A549 (cell line): ENCODE measurements around the gene SYNC. TPM values are rescaled to one million over a fixed set of nuclear protein-coding genes. Genes with fewer than 3 reads are reported as not detected.
A peak's percentile ranks its signal among the peaks of the same experiment; 100 is the strongest.

Experiments
- ATAC-seq, 2 experiments: fragments of 200-7000 bp in 1 of 2; fragments of >200 bp in 1 of 2; cut with Nextera tagmentation in 1 of 2; cut with Tn5 transposase in 1 of 2; 3 replicates each; pipeline versions ENCODE4 v1.8.0 to v1.9.1; 2018 to 2020; ENCODE audit warnings: mild to moderate bottlenecking in 1 of 2, moderate library complexity in 1 of 2
- CTCF ChIA-PET: fragments of 300-600 bp; sonication (Branson Sonifier 250); formaldehyde crosslinking; extraction: SDS; loops from one replicate; lab custom pipeline; 2021; ENCODE audit warnings: antibody characterized with exemption, inconsistent platforms; lab: Yijun Ruan, JAX
- POLR2A ChIA-PET: fragments of 350-600 bp; formaldehyde crosslinking; extraction: SDS; loops from one replicate; lab custom pipeline; 2021; ENCODE audit warnings: antibody characterized with exemption, inconsistent platforms; lab: Yijun Ruan, JAX
- DNase-seq, 2 experiments: peaks; one replicate each; pipeline versions ENCODE4 v3.0.0 to v3.0.0-alpha.2; 2011 to 2016; ENCODE audit warnings: low read depth in 1 of 2, low spot score in 1 of 2
- FAIRE-seq: peaks from 2 replicates; lab custom pipeline; 2011; peaks lifted over from hg19 to GRCh38; lab: Jason Lieb, UNC
- H3K27ac ChIP-seq, 2 experiments: fragments of >200 bp; sonication (Bioruptor Twin); formaldehyde crosslinking; 3 replicates each; pipeline ENCODE4 v1.5.1; 2016 to 2017
- H3K4me1 ChIP-seq: fragments of >200 bp; sonication (Bioruptor Twin); formaldehyde crosslinking; 3 replicates; pipeline ENCODE4 v1.6.1; 2016
- H3K4me2 ChIP-seq: fragments of >200 bp; sonication (Bioruptor Twin); formaldehyde crosslinking; 3 replicates; pipeline ENCODE4 v1.6.1; 2016
- H3K4me3 ChIP-seq: fragments of >200 bp; sonication (Bioruptor Twin); formaldehyde crosslinking; 3 replicates; pipeline ENCODE4 v1.5.1; 2016
- H3K9me3 ChIP-seq: fragments of >200 bp; sonication (Bioruptor Twin); formaldehyde crosslinking; 3 replicates; pipeline ENCODE4 v1.6.1; 2016
- ATOH8 ChIP-seq: fragments of 250-450 bp; sonication (Bioruptor Pico); IDR thresholded peaks from 2 replicates; pipeline ENCODE4 v1.5.0; 2020; ENCODE audit warnings: low read depth, mild to moderate bottlenecking, moderate library complexity
- CBX2 ChIP-seq: fragments of 200-600 bp; sonication (generic); IDR thresholded peaks from 2 replicates; pipeline ENCODE4 v1.6.1; 2016; ENCODE audit warnings: low read depth, mild to moderate bottlenecking, borderline replicate concordance
- CTCF ChIP-seq: fragments of >200 bp; sonication (Bioruptor Twin); formaldehyde crosslinking; IDR thresholded peaks from 3 replicates; pipeline ENCODE4 v1.5.1; 2016
- EP300 ChIP-seq, 2 experiments: fragments of >200 bp; sonication (Bioruptor Twin); formaldehyde crosslinking; IDR thresholded peaks; 2 replicates in 1 of 2; 3 replicates in 1 of 2; pipeline ENCODE4 v1.6.1; 2016 to 2017
- ESRRA ChIP-seq: fragments of 150-350 bp; IDR thresholded peaks from 2 replicates; pipeline ENCODE4 v1.6.1; 2014; ENCODE audit warnings: mild to moderate bottlenecking, low read length, borderline replicate concordance
- FOSB ChIP-seq: fragments of 250-450 bp; sonication (Bioruptor Pico); IDR thresholded peaks from 2 replicates; pipeline ENCODE4 v1.5.0; 2020; ENCODE audit warnings: mild to moderate bottlenecking, moderate library complexity
- HDAC2 ChIP-seq: fragments of 200-600 bp; sonication (generic); IDR thresholded peaks from 2 replicates; pipeline ENCODE4 v1.6.1; 2016
- HES2 ChIP-seq: fragments of >200 bp; sonication (Bioruptor Twin); formaldehyde crosslinking; IDR thresholded peaks from 2 replicates; pipeline ENCODE4 v1.6.1; 2016
- HOXB13 ChIP-seq: fragments of 250-450 bp; sonication (Bioruptor Pico); IDR thresholded peaks from 2 replicates; pipeline ENCODE4 v1.5.0; 2020; ENCODE audit warnings: low read depth, mild to moderate bottlenecking, moderate library complexity
- JUN ChIP-seq, 2 experiments: fragments of >200 bp; sonication (Bioruptor Twin); formaldehyde crosslinking; IDR thresholded peaks; 2 replicates in 1 of 2; 3 replicates in 1 of 2; pipeline ENCODE4 v1.6.1; 2016 to 2017
- KDM5A ChIP-seq: fragments of 200-600 bp; sonication (generic); IDR thresholded peaks from 2 replicates; pipeline ENCODE4 v1.6.1; 2016; ENCODE audit warnings: antibody characterized with exemption, mild to moderate bottlenecking
- MAZ ChIP-seq: fragments of 150-350 bp; IDR thresholded peaks from 2 replicates; pipeline ENCODE4 v1.6.1; 2014; ENCODE audit warnings: antibody characterized with exemption, low read depth, low read length, borderline replicate concordance
- MYC ChIP-seq: IDR thresholded peaks from 2 replicates; pipeline ENCODE4 v1.6.1; 2012; ENCODE audit warnings: mild to moderate bottlenecking, inconsistent platforms, low read length, improper control_type of control experiment, borderline replicate concordance
- NPAS2 ChIP-seq: fragments of 250-450 bp; sonication (Bioruptor Pico); IDR thresholded peaks from 2 replicates; pipeline ENCODE4 v1.8.0; 2022; ENCODE audit warnings: mild to moderate bottlenecking, moderate library complexity, borderline replicate concordance
- POLR2A ChIP-seq: IDR thresholded peaks from 2 replicates; pipeline ENCODE4 v1.6.1; 2012; ENCODE audit warnings: mild to moderate bottlenecking, low read length
- RARB ChIP-seq: fragments of 250-450 bp; sonication (Bioruptor Pico); IDR thresholded peaks from 2 replicates; pipeline ENCODE4 v1.8.0; 2021; ENCODE audit warnings: mild to moderate bottlenecking, moderate library complexity
- RCOR1 ChIP-seq: fragments of 150-350 bp; IDR thresholded peaks from 2 replicates; pipeline ENCODE4 v1.6.1; 2014; ENCODE audit warnings: antibody characterized with exemption, low read length, low read depth
- RFX5 ChIP-seq: fragments of 450-650 bp; IDR thresholded peaks from 2 replicates; pipeline ENCODE4 v1.7.1; 2014; ENCODE audit warnings: antibody characterized with exemption, mild to moderate bottlenecking, moderate library complexity
- RNF2 ChIP-seq: fragments of 200-600 bp; sonication (generic); IDR thresholded peaks from 2 replicates; pipeline ENCODE4 v1.6.1; 2016; ENCODE audit warnings: low read depth, mild to moderate bottlenecking, antibody characterized with exemption, moderate library complexity, borderline replicate concordance
- SREBF2 ChIP-seq: fragments of 450-650 bp; IDR thresholded peaks from 2 replicates; pipeline ENCODE4 v1.6.1; 2014; ENCODE audit warnings: mild to moderate bottlenecking, moderate library complexity
- USF2 ChIP-seq: fragments of 450-650 bp; IDR thresholded peaks from 2 replicates; pipeline ENCODE4 v1.6.1; 2014; ENCODE audit warnings: antibody characterized with exemption
- ZFP36 ChIP-seq: fragments of 450-650 bp; IDR thresholded peaks from 2 replicates; pipeline ENCODE4 v1.6.1; 2014; ENCODE audit warnings: borderline replicate concordance; ENCODE audit not compliant: partially characterized antibody
- ZNF302 ChIP-seq: fragments of 250-450 bp; sonication (Bioruptor Pico); IDR thresholded peaks from 2 replicates; pipeline ENCODE4 v1.9.0; 2021; ENCODE audit warnings: inconsistent platforms, mild to moderate bottlenecking, moderate library complexity
- ZSCAN20 ChIP-seq: fragments of 250-450 bp; sonication (Bioruptor Pico); IDR thresholded peaks from 2 replicates; pipeline ENCODE4 v1.8.0; 2022; ENCODE audit warnings: mild to moderate bottlenecking, moderate library complexity
- WGBS: methylation state at CpG from one replicate; pipeline ENCODE4 v1.1.6; 2017; ENCODE audit errors: missing lambda C conversion rate; 5-methylcytosine and 5-hydroxymethylcytosine counted together
- polyA plus RNA-seq, 4 experiments: library from polyadenylated mRNA; depleted of rRNA in 3 of 4; stranded (reverse); fragments of >200 nt; fragmentation: RNase III in 1 of 4; extraction: RNeasy Plus Mini Kit Qiagen cat#74134 plus additional on column Dnase treatment in 1 of 4; gene quantifications; 2 replicates in 3 of 4; 3 replicates in 1 of 4; pipeline ENCODE4 v1.2.3, GENCODE V29; 2011 to 2017

SYNC gene
- polyA plus RNA-seq, 2 of the 4 experiments (the other 2 are of a cell fraction) = 7.7 to 12.0 TPM

GRCh38 chr1:32695098-32695904, 7.3 kb downstream of the SYNC start:
- ChIA-PET POLR2A (interaction anchor here (0.5 kb wide), 1 partner anchor 443 kb away, joined by 3 read pairs; no protein-coding TSS in a partner anchor), CTCF (interaction anchor here (1.4 to 1.5 kb wide), 2 partner anchors 9 to 17 kb away, joined by 4 to 5 read pairs; no protein-coding TSS in a partner anchor)
- H3K9me3 ChIP-seq = no peaks in the 10 kb centered on the region
- no peak overlapping the region for H3K4me2 ChIP-seq
- WGBS = 75% methylated on average over 15 of the region's 17 CpGs
- FAIRE-seq (no peak), ATAC-seq (peak; percentile 30 to 40; a peak in 3 of 6 replicates), DNase-seq (no peak)
- H3K4me1 ChIP-seq = no peaks in the 10 kb centered on the region
- H3K4me3 ChIP-seq = no peak overlapping the region
- H3K27ac ChIP-seq = no peak overlapping the region; a peak in 1 of 6 replicates
- TF ChIP-seq HDAC2 (no peak), ESRRA (no peak), JUN (IDR thresholded peaks at IDR 0.05) (no peak), ZFP36 (no peak), HES2 (no peak), CBX2 (no peak), HOXB13 (CRISPR knock-in tag) (no peak), USF2 (no peak), RARB (CRISPR knock-in tag) (no peak), RNF2 (no peak), MYC (no peak), ZSCAN20 (CRISPR knock-in tag) (no peak), MAZ (no peak), POLR2A (no peak), RFX5 (no peak)

- ChIA-PET CTCF (interaction anchor here (1.1 to 1.5 kb wide), 2 partner anchors 7 to 19 kb away, joined by 4 read pairs; no protein-coding TSS in a partner anchor), POLR2A (no interaction called here)
- no peak for FAIRE-seq
- no peak for DNase-seq
- no peaks in the 10 kb centered on the region for H3K9me3 ChIP-seq
- H3K27ac ChIP-seq = no peak overlapping the region
- TF ChIP-seq RNF2 (no peak), ZFP36 (no peak), ATOH8 (CRISPR knock-in tag) (no peak), NPAS2 (CRISPR knock-in tag) (no peak)
- no peaks in the 10 kb centered on the region for H3K4me1 ChIP-seq
- no peak for ATAC-seq
- no peak overlapping the region for H3K4me2 ChIP-seq
- H3K4me3 ChIP-seq = no peak overlapping the region
- WGBS = 93% methylated on average over 6 of the region's 6 CpGs
Measured at GRCh38 chr1:32693455-32694174, 9.0 kb downstream of the SYNC start.

GRCh38 chr1:32686387-32686786, 16.2 kb downstream of the SYNC start:
- CTCF ChIA-PET = interaction anchor here (1.1 to 1.2 kb wide), 2 partner anchors 8 to 87 kb away, joined by 3 to 4 read pairs; no protein-coding TSS in a partner anchor
- Histone ChIP-seq H3K4me1 (no peaks in the 10 kb centered on the region), H3K27ac (no peak overlapping the region), H3K9me3 (no peaks in the 10 kb centered on the region), H3K4me2 (no peak overlapping the region), H3K4me3 (no peak overlapping the region)
- DNase-seq = no peak
- ATAC-seq = no peak
- POLR2A ChIA-PET = no interaction called here
- 92% methylated on average over 2 of the region's 2 CpGs for WGBS
- TF ChIP-seq SREBF2 (no peak), ZNF302 (CRISPR knock-in tag) (no peak), EP300 (IDR thresholded peaks at IDR 0.05) (no peak), KDM5A (no peak), RCOR1 (no peak), CTCF (no peak), FOSB (no peak)
- no peak for FAIRE-seq
